WTC11 (cell line): ENCODE results near the gene FAM3C. TPM values are rescaled to one million over a fixed set of nuclear protein-coding genes. Genes with fewer than 3 reads are reported as not detected.

Source experiments
- ATAC-seq: fragments of 200-7000 bp; cut with Tn5 transposase; 2 replicates; pipeline ENCODE4 v1.10.0; 2021; ENCODE audit warnings: mild to moderate bottlenecking, moderate library complexity
- CTCF ChIA-PET: fragments of 300-600 bp; sonication (Branson Sonifier 250); formaldehyde crosslinking; loops from one replicate; lab custom pipeline; 2021; ENCODE audit warnings: antibody characterized with exemption; lab: Charles Lee
- POLR2A ChIA-PET: fragments of 350-600 bp; sonication (Branson Sonifier 250); formaldehyde crosslinking; loops from one replicate; lab custom pipeline; 2021; ENCODE audit warnings: antibody characterized with exemption; lab: Charles Lee
- DNase-seq: peaks from one replicate; pipeline ENCODE4 v3.0.0; 2021; ENCODE audit warnings: low spot score
- H3K27ac Mint-ChIP-seq: 2 replicates; pipeline ENCODE4 v1.8.0; 2021; ENCODE audit warnings: mixed read lengths
- H3K27me3 Mint-ChIP-seq: 2 replicates; pipeline ENCODE4 v1.8.0; 2021; ENCODE audit warnings: low read depth, mild to moderate bottlenecking, moderate library complexity, mixed read lengths
- H3K36me3 Mint-ChIP-seq: 2 replicates; pipeline ENCODE4 v1.8.0; 2021; ENCODE audit warnings: mixed read lengths
- H3K4me1 Mint-ChIP-seq: 2 replicates; pipeline ENCODE4 v1.8.0; 2022; ENCODE audit warnings: mixed read lengths
- H3K4me3 Mint-ChIP-seq: 2 replicates; pipeline ENCODE4 v1.8.0; 2021; ENCODE audit warnings: mild to moderate bottlenecking, moderate library complexity, mixed read lengths
- H3K9me3 Mint-ChIP-seq: 2 replicates; pipeline ENCODE4 v1.8.0; 2021; ENCODE audit warnings: mixed read lengths
- ARID4B ChIP-seq: sonication (generic); formaldehyde crosslinking; IDR thresholded peaks from 2 replicates; pipeline ENCODE4 v1.8.0; 2023; ENCODE audit warnings: missing genetic modification reagents, mild to moderate bottlenecking, borderline replicate concordance
- ATF3 ChIP-seq: sonication (generic); formaldehyde crosslinking; conservative IDR thresholded peaks from 2 replicates; pipeline ENCODE4 v1.8.1; 2022; ENCODE audit warnings: mild to moderate bottlenecking, missing genetic modification reagents
- CBFB ChIP-seq: sonication (generic); formaldehyde crosslinking; IDR thresholded peaks from 2 replicates; pipeline ENCODE4 v1.8.1; 2022; ENCODE audit warnings: mild to moderate bottlenecking, low read depth, missing genetic modification reagents
- CREM ChIP-seq: sonication (generic); formaldehyde crosslinking; IDR thresholded peaks from 2 replicates; pipeline ENCODE4 v1.8.1; 2022; ENCODE audit warnings: mild to moderate bottlenecking, missing genetic modification reagents, moderate library complexity
- E2F1 ChIP-seq: sonication (generic); formaldehyde crosslinking; IDR thresholded peaks from 2 replicates; pipeline ENCODE4 v1.8.0; 2022; ENCODE audit warnings: mild to moderate bottlenecking, missing genetic modification reagents
- FOXJ3 ChIP-seq: sonication (generic); formaldehyde crosslinking; IDR thresholded peaks from 2 replicates; pipeline ENCODE4 v1.9.0; 2021; ENCODE audit warnings: missing genetic modification reagents, mild to moderate bottlenecking, borderline replicate concordance
- FOXK1 ChIP-seq: sonication (generic); formaldehyde crosslinking; IDR thresholded peaks from 2 replicates; pipeline ENCODE4 v1.8.0; 2022; ENCODE audit warnings: mild to moderate bottlenecking, moderate library complexity, missing genetic modification reagents
- HMGA2 ChIP-seq: fragments of 250-450 bp; sonication (Bioruptor Pico); IDR thresholded peaks from 2 replicates; pipeline ENCODE4 v1.4.0; 2021; ENCODE audit warnings: mild to moderate bottlenecking, moderate library complexity
- NFATC4 ChIP-seq: fragments of 250-450 bp; sonication (Bioruptor Pico); IDR thresholded peaks from 2 replicates; pipeline ENCODE4 v1.9.0; 2021; ENCODE audit warnings: mild to moderate bottlenecking
- NFYB ChIP-seq: sonication (generic); formaldehyde crosslinking; conservative IDR thresholded peaks from 2 replicates; pipeline ENCODE4 v1.8.0; 2022; ENCODE audit warnings: low read depth, missing genetic modification reagents
- NR2C2 ChIP-seq: sonication (generic); formaldehyde crosslinking; IDR thresholded peaks from 2 replicates; pipeline ENCODE4 v1.8.0; 2022; ENCODE audit warnings: mild to moderate bottlenecking, missing genetic modification reagents
- NR3C1 ChIP-seq: sonication (generic); formaldehyde crosslinking; conservative IDR thresholded peaks from 2 replicates; pipeline ENCODE4 v1.8.1; 2023; ENCODE audit warnings: low read depth, mild to moderate bottlenecking, missing genetic modification reagents
- SP1 ChIP-seq: sonication (generic); formaldehyde crosslinking; conservative IDR thresholded peaks from 2 replicates; pipeline ENCODE4 v1.8.1; 2022; ENCODE audit warnings: missing genetic modification reagents
- TEAD1 ChIP-seq: sonication (generic); formaldehyde crosslinking; IDR thresholded peaks from 2 replicates; pipeline ENCODE4 v1.8.0; 2022; ENCODE audit warnings: mild to moderate bottlenecking, missing genetic modification reagents
- USF1 ChIP-seq: sonication (generic); formaldehyde crosslinking; IDR thresholded peaks from 2 replicates; pipeline ENCODE4 v1.8.0; 2022; ENCODE audit warnings: mild to moderate bottlenecking, missing genetic modification reagents
- ZBTB21 ChIP-seq: sonication (generic); formaldehyde crosslinking; IDR thresholded peaks from 2 replicates; pipeline ENCODE4 v1.8.1; 2023; ENCODE audit warnings: mild to moderate bottlenecking, missing genetic modification reagents, borderline replicate concordance
- ZNF416 ChIP-seq: fragments of 250-450 bp; sonication (Bioruptor Pico); IDR thresholded peaks from 2 replicates; pipeline ENCODE4 v1.9.0; 2021; ENCODE audit warnings: mild to moderate bottlenecking, inconsistent platforms
- ZNF532 ChIP-seq: fragments of 250-450 bp; sonication (Bioruptor Pico); IDR thresholded peaks from 2 replicates; pipeline ENCODE4 v1.9.0; 2021; ENCODE audit warnings: mild to moderate bottlenecking, borderline replicate concordance
- total RNA-seq: library from RNA; stranded (reverse); gene quantifications from 3 replicates; pipeline ENCODE4 v1.2.3, GENCODE V29; 2021

Gene FAM3C
- total RNA-seq, 1 experiment from 2014 or later = 65.7 TPM

- TF ChIP-seq ARID4B (CRISPR knock-in tag) (no peak), HMGA2 (no peak), SP1 (CRISPR knock-in tag) (no peak)
Measured at GRCh38 chr7:121342631-121343030, 53.5 kb downstream of the FAM3C start (continued).

- no peak for DNase-seq
- no peak for ATAC-seq
- TF ChIP-seq FOXK1 (no peak), NR3C1 (CRISPR knock-in tag) (no peak), TEAD1 (CRISPR knock-in tag) (no peak), NFYB (CRISPR knock-in tag) (no peak), E2F1 (CRISPR knock-in tag) (no peak), ZNF416 (no peak), CBFB (CRISPR knock-in tag) (no peak), ZNF532 (CRISPR knock-in tag) (no peak), USF1 (CRISPR knock-in tag) (no peak), FOXJ3 (CRISPR knock-in tag) (no peak), CREM (CRISPR knock-in tag) (no peak), NFATC4 (CRISPR knock-in tag) (no peak), NR2C2 (CRISPR knock-in tag) (no peak), ATF3 (no peak), ZBTB21 (CRISPR knock-in tag) (no peak)
- TF ChIP-seq, all 79 proteins: peak for 0
- Mint-ChIP-seq H3K27me3 (no peaks in the 10 kb centered on the region), H3K36me3 (peaks cover 4% of the 10 kb centered on the region; the same call in 1 of the 2 replicates), H3K4me3 (no peak overlapping the region), H3K9me3 (no peaks in the 10 kb centered on the region), H3K4me1 (no peaks in the 10 kb centered on the region), H3K27ac (no peak overlapping the region)
- ChIA-PET CTCF (no interaction called here), POLR2A (no interaction called here)
Measured at GRCh38 chr7:121341933-121342332, 54.2 kb downstream of the FAM3C start.
